GM19372 (cell line): ENCODE measurements around the gene ELP4.
"Not testable (repeated sequence)": the region's sequence is repeated elsewhere in the genome, so short reads cannot be mapped to it uniquely, and the experiment has no call there.

ENCODE experiments used
- ATAC-seq: cut with Tn5 transposase; IDR thresholded peaks from one replicate; pipeline ENCODE4 v1.9.1; 2021; ENCODE audit warnings: mild to moderate bottlenecking, low read depth, moderate library complexity; ENCODE audit not compliant: unreplicated experiment

The ELP4 gene

GRCh38 chr11:31641477-31642062 is 132.0 kb downstream of the ELP4 start:
- ATAC-seq: no peak

DNA sequence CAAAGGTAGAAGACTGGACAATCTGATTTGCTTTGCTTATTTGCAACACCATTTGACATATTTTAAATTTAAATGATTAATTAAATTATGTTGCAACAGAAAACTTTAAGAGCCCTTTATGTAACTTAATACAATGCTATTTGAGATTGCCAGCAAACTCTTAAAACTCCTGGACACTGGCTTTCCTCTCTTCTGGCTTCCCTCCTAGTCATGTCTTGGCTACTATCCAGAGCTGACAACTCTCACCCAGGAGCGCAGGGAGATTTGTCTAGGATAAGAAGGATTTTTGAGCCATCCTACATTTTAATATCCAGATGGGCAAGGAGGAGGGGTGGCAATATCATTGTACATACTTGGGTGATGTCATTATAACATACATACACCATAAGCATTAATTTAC is 134.3 kb downstream of the ELP4 start:
- ATAC-seq: no peak

- no peak for ATAC-seq
Observed at GRCh38 chr11:31645747-31646146, 136.2 kb downstream of the ELP4 start.

- no peak for ATAC-seq
Observed at GRCh38 chr11:31646216-31646615, 136.6 kb downstream of the ELP4 start.

GRCh38 chr11:31649129-31649966 is 139.8 kb downstream of the ELP4 start:
- ATAC-seq: no peak

GRCh38 chr11:31651208-31651607 is 141.6 kb downstream of the ELP4 start:
- ATAC-seq: no peak

GRCh38 chr11:31651822-31652221 is 142.3 kb downstream of the ELP4 start:
- ATAC-seq: peak; percentile 50

GRCh38 chr11:31652528-31652927 is 143.0 kb downstream of the ELP4 start:
- no peak for ATAC-seq

- ATAC-seq: no peak
Observed at GRCh38 chr11:31655483-31655882, 145.9 kb downstream of the ELP4 start.

- ATAC-seq: no peak
Observed at GRCh38 chr11:31656051-31656450, 146.5 kb downstream of the ELP4 start.

DNA sequence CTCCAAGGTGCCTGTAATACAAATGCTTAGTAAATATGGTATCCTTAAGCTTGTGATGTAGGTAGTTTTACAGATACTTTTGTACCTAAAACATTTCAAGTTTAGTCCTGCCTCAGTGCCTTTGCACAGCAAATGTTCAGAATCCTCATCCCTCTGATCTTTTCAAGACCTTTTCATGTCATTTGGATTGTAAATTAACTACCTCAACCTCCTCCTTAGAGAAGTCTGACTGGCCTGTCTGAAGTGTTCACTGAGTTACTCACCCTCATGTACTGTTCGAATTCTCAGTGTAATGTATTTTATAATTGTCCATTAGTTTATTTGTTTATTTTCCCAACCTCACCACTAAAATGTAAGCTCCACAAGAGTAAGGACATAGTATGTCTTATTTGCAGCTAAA is 147.5 kb downstream of the ELP4 start:
- ATAC-seq: no peak

DNA sequence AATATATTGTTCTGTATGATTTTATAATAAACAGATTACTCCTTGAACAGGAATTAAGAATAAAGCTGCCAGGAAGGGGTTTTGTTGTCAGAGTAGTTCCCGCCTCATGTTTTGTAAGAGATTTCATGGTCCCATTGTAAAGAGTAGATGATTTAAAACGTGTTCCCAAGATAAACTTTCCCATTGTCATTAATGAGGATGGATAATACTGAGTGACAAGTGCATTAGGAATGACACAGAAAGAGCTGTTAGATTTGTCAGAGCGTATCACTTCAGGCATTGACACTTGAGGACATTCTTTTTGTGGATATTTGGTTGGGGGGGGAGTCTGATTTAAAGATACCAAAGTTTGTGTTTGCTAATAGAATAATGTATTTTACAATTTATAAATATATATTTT is 154.6 kb downstream of the ELP4 start:
- ATAC-seq: no peak

- no peak for ATAC-seq
Observed at GRCh38 chr11:31664954-31665353, 155.4 kb downstream of the ELP4 start.

- no peak for ATAC-seq
Observed at GRCh38 chr11:31671681-31672080, 162.1 kb downstream of the ELP4 start.

GRCh38 chr11:31673108-31673507 is 163.5 kb downstream of the ELP4 start:
- not testable (repeated sequence) for ATAC-seq

DNA sequence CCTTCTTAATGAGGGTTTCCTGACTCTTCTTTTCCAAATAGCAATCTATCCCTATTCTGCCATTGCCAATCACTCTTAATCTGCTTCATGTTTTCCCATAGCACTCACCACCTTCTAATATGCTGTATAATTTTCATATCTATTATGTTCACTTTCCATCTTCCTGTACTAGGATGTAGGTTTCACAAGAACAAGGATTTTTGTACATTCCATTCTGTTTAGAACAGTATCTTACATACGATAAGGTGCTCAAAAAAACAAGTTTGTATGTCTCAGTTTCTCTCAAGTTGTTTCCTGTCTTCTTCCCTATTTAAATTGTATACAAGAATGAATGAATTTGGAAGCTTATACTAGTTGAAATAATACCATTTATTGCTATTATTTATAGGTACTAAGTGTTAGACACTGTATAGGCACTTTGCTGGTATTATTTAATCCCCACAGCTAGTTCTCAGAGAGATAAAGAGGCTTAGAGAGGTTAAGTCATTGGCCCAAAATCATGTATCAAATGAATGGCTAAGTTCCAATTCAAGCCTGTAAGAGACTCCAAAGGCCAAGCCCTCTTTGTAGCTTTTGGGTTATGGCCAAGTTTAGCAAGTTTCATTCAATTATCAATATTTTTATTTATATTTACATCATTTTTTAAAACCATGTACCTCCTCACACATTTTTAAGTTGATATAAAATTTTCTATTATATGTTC is 166.9 kb downstream of the ELP4 start:
- no peak for ATAC-seq

DNA sequence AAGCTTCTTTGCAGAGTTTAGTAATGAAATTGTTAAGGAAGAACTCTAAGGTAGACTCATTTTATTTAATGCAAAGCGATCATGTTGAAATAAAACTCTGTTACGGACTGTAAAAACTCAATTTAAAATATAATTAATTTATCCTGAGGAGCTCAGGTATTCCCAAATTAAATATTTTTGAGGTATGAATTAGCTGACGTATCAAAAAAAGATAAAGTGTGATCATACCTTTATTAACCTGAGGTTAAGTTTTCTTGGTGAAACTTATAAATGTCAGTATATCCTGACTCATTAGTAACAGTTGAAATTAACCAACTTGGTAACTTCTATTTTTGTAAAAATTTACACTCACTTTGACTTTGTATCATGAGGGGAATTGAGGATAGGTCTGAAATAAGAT is 171.2 kb downstream of the ELP4 start:
- ATAC-seq: no peak

DNA sequence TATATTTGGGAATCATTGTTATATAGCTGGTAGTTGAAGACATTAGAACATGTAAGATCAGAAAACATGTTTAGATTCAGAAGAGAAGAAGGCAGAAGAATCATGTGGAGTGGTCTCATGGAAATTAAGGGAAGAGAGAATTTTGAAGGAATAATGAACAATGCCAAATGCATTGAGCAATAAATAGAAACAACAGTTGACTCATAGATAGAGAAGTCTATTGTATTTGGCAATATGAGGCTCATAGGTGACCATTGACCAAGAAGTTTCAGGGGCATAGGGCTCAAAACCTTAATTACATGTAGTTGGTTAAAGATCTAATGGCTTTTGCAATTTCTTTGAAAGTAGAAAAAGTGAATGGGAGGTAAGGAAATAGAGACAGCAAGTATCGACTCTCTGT is 177.7 kb downstream of the ELP4 start:
- no peak for ATAC-seq

DNA sequence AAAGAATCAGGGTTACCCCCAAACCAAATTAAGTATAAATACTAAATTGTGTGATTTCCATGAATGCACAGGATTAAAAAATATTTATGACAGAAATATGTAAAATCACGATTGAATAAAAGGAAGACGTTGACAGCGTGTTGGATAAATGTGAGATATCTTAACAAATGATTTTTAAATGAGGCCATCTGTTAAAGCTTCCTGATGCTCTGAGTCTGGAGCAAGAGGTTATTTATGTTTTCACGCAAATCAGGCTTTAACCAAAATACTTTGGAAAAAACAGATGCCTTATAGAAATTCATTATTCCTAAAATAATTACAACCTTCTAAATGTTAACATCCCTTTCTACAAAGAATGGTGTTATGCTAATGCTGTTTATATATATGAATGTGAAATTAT is 178.3 kb downstream of the ELP4 start:
- no peak for ATAC-seq

GRCh38 chr11:31689559-31689958 is 180.0 kb downstream of the ELP4 start:
- no peak for ATAC-seq

DNA sequence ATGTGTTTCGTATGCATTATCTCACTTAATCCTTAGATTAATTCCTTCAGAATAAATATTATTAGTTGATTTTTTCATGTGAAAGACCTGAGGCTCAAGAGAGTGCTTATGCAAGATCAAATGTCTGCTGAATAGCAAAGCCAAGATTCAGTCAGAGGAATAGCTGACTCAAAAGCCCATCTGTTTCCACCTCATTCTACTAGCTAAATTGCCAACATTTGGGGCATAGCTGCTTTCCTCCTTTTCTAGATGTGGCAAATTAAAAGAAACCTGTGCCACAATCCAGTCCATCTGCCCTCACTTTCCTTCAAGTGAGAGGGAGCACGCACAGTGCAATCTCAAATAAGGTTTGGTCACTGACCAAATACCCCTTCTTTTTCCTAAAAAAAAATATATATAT is 180.5 kb downstream of the ELP4 start:
- ATAC-seq: no peak

DNA sequence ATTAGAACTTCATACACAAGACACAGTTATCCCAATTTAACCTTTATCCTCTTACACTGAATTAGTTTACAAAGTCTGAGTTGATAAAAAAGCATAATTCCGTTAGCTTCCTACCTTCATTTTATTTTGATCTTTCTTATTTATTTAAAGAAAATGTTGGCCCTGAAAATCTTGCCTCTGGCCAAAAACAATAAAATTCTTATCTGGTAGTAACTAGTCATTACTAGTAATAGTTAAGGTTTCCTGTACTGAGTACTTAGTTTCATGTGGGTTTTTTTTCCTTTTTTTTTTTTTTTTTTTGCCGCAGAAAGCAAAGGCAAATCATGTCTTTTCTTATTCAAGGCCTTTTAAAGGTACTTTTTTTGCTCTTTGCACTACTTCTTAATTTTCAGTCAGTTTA is 180.9 kb downstream of the ELP4 start:
- no peak for ATAC-seq
